Measurements from ENCODE around the gene GEMIN7. TPM values are rescaled to one million over a fixed set of nuclear protein-coding genes. Genes with fewer than 3 reads are reported as not detected.

The GEMIN7 gene
- total RNA-seq, 1 experiment from 2014 or later: 29.6 TPM

DNA sequence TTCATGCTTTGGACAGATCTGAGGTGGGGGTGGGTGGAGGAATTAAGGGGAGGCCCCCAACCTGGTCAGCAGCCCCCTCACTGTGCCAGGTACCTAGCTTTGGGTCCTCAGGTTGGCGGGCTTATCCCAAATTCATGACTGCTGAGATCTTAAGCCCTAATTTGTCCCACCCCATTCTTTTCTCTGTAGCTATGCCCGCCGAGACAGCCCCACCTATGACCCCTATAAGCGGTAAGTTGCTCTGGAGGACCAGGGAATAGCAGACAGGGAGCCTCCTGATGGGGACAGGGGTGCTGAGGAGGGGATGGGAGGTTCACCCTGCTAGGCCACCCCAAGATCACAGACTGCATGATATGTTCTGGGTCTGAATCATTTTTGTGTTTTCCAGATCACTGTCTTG, 17.1 kb upstream of the GEMIN7 start:
- BruUV-seq (replicated peaks): no TSS peak
- TF ChIP-seq EZH2 (IDR thresholded peaks at IDR 0.05; ENCODE audit: low read depth) (no peak), CTCF (conservative IDR thresholded peaks at IDR 0.05) (no peak)
- H2AFZ ChIP-seq: no peak overlapping the region
- intact Hi-C loops (cut with micrococcal nuclease; ENCODE audit: unreplicated experiment): no loop called here
- no peak for DNase-seq
- no peaks in the 10 kb centered on the region for H3K4me1 ChIP-seq (replicated peaks; ENCODE audit: insufficient read depth)
- H4K20me1 ChIP-seq (ENCODE audit: insufficient read depth): peaks cover 59% of the 10 kb centered on the region
- no peaks in the 10 kb centered on the region for H3K9me3 ChIP-seq (ENCODE audit: insufficient read depth, low read depth)
- H3K9me2 ChIP-seq (ENCODE audit: insufficient read depth): no peaks in the 10 kb centered on the region
- peaks cover 21% of the 10 kb centered on the region; the same call in 1 of the 2 replicates for H3F3A ChIP-seq (ENCODE audit: insufficient read depth, low read depth)
- ChIA-PET CTCF (no interaction called here), POLR2A (ENCODE audit: unreplicated experiment) (interaction anchor here (0.7 kb wide), 1 partner anchor 263 kb away, joined by 6 read pairs; no protein-coding TSS in a partner anchor)
- no peak overlapping the region for H3K27ac ChIP-seq
- no peaks in the 10 kb centered on the region for H3K27me3 ChIP-seq (ENCODE audit: insufficient read depth, low read depth)
- H3K36me3 ChIP-seq (ENCODE audit: low read depth): peaks cover 39% of the 10 kb centered on the region
- no peak overlapping the region for H3K4me2 ChIP-seq
- H3K79me2 ChIP-seq (ENCODE audit: low read depth): no peaks in the 10 kb centered on the region
- no peak overlapping the region for H3K4me3 ChIP-seq

- H3K9me2 ChIP-seq (ENCODE audit: insufficient read depth): no peaks in the 10 kb centered on the region
- no peak for DNase-seq
- BruUV-seq (replicated peaks): no TSS peak
- POLR2A ChIA-PET (ENCODE audit: unreplicated experiment): no interaction called here
- H4K20me1 ChIP-seq (ENCODE audit: insufficient read depth): peaks cover 49% of the 10 kb centered on the region
- no peaks in the 10 kb centered on the region for H3K79me2 ChIP-seq (ENCODE audit: low read depth)
- no peak overlapping the region for H2AFZ ChIP-seq
- no peaks in the 10 kb centered on the region for H3K9me3 ChIP-seq (ENCODE audit: insufficient read depth, low read depth)
- intact Hi-C loops (cut with micrococcal nuclease; ENCODE audit: unreplicated experiment): no loop called here
- H3K4me1 ChIP-seq (replicated peaks; ENCODE audit: insufficient read depth): no peaks in the 10 kb centered on the region
- H3K36me3 ChIP-seq (ENCODE audit: low read depth): peaks cover 40% of the 10 kb centered on the region
- CTCF ChIA-PET: interaction anchor here (0.6 kb wide), 1 partner anchor 119 kb away, joined by 7 read pairs; no protein-coding TSS in a partner anchor
- H3F3A ChIP-seq (ENCODE audit: insufficient read depth, low read depth): peaks cover 17% of the 10 kb centered on the region; the same call in 1 of the 2 replicates
- no peak overlapping the region for H3K4me2 ChIP-seq
- H3K4me3 ChIP-seq: no peak overlapping the region
- no peak overlapping the region for H3K27ac ChIP-seq
- TF ChIP-seq EZH2 (IDR thresholded peaks at IDR 0.05; ENCODE audit: low read depth): no peak
- TF ChIP-seq CTCF (conservative IDR thresholded peaks at IDR 0.05): no peak
- no peaks in the 10 kb centered on the region for H3K27me3 ChIP-seq (ENCODE audit: insufficient read depth, low read depth)
These were observed 14.9 kb upstream of the GEMIN7 start for GRCh38 chr19:45063851-45064801.

DNA sequence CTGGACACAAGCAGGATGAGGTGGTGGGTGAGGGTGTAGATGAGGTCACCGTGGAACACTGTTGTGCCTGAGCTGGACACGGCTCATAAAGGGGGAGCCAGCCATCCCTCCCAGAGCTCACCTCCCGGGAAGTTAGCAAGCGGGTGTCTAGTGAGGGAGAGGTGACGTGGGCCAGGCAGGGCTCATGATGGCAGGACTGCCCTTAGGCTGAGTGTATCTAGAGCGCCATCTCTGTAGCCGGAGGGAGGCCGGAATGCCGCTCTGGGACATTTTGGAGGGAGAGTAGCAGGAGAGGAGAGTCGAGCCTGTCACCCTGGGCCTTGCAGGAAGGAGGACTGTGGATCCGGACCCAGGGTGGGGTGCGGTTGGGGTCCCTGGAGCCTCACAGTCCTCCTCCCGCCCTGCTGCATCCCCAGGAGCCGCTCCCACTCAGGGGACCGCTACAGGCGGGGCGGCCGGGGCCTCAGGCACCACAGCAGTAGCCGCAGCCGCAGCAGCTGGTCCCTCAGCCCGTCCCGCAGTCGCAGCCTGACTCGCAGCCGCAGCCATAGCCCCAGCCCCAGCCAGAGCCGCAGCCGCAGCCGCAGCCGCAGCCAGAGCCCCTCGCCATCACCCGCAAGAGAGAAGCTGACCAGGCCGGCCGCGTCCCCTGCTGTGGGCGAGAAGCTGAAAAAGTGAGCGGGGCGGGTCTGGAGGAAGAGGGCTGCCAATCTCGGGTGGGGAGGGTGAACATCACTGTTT, 12.0 kb upstream of the GEMIN7 start:
- peaks cover 43% of the 10 kb centered on the region for H4K20me1 ChIP-seq (ENCODE audit: insufficient read depth)
- no TSS peak for BruUV-seq (replicated peaks)
- no peaks in the 10 kb centered on the region for H3K4me1 ChIP-seq (replicated peaks; ENCODE audit: insufficient read depth)
- no peak overlapping the region for H3K4me2 ChIP-seq
- H2AFZ ChIP-seq: no peak overlapping the region
- TF ChIP-seq EZH2 (IDR thresholded peaks at IDR 0.05; ENCODE audit: low read depth) (no peak), CTCF (conservative IDR thresholded peaks at IDR 0.05) (no peak)
- H3K36me3 ChIP-seq (ENCODE audit: low read depth): peaks cover 15% of the 10 kb centered on the region
- no peak overlapping the region for H3K4me3 ChIP-seq
- no peaks in the 10 kb centered on the region for H3K9me2 ChIP-seq (ENCODE audit: insufficient read depth)
- no peak for DNase-seq
- POLR2A ChIA-PET (ENCODE audit: unreplicated experiment): no interaction called here
- intact Hi-C loops (cut with micrococcal nuclease; ENCODE audit: unreplicated experiment): no loop called here
- H3K27me3 ChIP-seq (ENCODE audit: insufficient read depth, low read depth): no peaks in the 10 kb centered on the region
- H3K9me3 ChIP-seq (ENCODE audit: insufficient read depth, low read depth): no peaks in the 10 kb centered on the region
- H3K27ac ChIP-seq: no peak overlapping the region
- CTCF ChIA-PET: no interaction called here
- H3K79me2 ChIP-seq (ENCODE audit: low read depth): no peaks in the 10 kb centered on the region
- peaks cover 15% of the 10 kb centered on the region; the same call in 1 of the 2 replicates for H3F3A ChIP-seq (ENCODE audit: insufficient read depth, low read depth)
